GM18499 (cell line): ENCODE results near the gene NUCB2.
"Not testable (repeated sequence)": the region's sequence is repeated elsewhere in the genome, so short reads cannot be mapped to it uniquely, and the experiment has no call there.

Source experiments
- ATAC-seq: cut with Tn5 transposase; IDR thresholded peaks from one replicate; pipeline ENCODE4 v1.9.1; 2021; ENCODE audit warnings: moderate number of reproducible peaks; ENCODE audit not compliant: insufficient read depth, unreplicated experiment

Gene NUCB2

DNA sequence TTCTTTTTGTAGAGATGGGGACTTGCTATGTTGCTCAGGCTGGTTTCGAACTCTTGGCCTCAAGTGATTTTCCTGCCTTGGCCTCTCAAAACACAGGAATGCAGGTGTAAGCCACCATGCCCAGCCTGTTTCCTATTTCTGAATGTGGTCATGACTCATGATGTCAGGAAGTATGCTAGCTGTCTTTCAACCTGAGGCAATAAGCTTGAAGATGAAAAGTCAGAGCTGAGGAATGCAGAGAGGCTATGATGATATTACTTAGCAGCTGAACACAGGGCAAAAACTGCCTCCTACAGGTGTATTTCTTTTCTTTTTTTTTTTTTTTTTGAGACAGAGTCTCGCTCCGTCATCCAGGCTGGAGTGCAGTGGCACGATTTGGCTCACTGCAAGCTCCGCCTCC is 9.0 kb upstream of the NUCB2 start:
- no peak for ATAC-seq

DNA sequence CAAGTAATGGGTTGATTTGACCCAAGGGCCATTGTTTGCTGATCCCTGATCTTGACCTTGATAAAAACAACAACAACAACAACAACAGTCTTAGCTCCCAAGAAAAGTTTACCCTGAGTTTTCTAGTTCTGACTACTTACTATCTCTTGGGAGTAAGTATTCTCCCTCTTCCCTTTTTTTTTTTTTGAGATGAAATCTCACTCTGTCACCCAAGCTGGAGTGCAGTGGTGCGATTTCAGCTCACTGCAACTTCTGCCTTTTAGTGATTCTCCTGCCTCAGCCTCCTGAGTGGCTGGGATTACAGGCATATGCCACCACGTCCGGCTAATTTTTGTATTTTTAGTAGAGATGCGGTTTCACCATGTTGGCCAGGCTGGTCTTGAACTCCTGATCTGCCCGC is 8.0 kb upstream of the NUCB2 start:
- ATAC-seq = not testable (repeated sequence)

DNA sequence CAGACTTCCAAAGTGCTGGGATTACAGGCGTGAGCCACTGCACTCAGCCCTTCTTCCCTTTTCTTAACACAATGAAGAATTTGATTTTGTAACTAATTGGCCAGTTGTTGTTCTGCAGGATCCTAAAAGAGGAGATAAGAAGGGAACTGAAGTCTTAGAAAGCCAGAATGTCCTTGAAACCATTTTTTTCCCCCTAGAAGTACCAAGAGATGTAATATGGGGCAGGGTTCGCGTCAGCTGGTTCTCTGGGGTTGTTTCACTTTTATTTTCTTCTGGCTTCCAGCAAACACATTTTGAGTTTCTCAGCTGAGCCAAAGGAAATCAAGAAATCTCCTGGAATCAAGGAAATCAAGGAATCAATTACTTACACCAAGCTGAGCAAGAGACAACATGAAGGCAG is 7.6 kb upstream of the NUCB2 start:
- ATAC-seq = no peak

DNA sequence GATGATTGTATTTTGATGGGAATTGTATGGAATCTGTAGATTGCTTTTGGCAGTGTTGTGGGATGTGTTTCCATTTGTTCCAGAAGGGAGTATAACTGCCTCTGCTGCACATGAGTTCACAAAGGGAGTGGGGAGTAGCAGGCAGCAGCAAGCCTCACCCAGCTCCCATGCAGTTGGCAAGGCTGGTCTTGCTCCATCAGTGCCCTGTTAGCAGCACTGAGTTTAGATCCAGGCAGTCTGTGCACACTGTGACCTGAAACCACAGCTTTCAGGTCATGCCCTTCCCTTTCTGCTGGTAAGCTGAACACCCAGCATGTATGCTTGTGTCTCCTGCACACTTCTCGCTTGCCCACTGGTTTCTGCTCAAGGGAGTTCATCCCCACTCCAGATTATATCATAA is 3.7 kb upstream of the NUCB2 start:
- ATAC-seq = no peak

DNA sequence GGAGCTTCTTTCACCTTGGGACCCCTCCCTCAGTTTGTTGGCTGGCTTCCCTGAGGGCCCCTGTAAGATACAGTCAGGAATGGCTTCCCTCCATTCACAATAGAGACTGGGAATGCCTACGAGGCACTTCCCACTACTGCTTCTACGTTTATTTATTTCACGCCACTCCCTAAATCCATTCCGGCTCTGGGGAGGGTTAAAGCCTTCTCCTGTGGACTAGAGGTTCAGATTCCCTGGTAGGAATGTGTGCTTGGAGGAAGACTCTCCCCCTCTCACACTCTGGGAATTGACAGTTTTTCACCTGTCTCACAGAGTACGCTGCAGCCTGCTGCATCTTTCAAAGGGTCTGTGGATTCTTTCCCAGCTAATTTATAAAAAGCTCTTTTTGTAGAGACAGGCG is 3.3 kb upstream of the NUCB2 start:
- no peak for ATAC-seq

DNA sequence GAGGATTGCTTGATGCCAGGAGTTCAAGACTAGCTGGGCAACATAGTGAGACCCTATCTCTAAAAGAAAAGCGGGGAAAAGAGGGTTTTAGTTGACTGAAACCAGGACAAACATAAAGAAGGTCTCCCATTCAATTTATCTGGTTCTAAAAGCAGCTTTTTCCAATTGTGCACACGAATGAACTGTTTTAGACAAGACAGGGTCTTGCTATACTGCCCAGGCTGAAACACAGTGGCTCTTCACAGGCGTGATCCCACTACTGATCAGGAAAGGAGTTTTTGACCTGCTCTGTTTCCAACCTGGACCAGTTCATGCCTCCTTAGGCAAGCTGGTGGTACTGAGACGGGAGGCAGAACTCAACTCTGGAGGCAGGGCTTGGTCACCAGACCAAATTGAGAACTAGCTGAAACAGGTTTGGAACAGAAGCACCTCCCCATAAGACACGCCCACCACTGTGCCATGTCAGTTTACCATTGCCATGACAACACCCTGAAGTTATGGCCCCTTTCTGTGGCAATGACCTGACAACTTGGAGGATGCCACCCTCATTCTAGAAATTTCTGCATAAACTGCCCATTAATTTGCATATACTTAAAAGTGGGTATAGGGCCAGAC is 2.8 kb upstream of the NUCB2 start:
- ATAC-seq = no peak

DNA sequence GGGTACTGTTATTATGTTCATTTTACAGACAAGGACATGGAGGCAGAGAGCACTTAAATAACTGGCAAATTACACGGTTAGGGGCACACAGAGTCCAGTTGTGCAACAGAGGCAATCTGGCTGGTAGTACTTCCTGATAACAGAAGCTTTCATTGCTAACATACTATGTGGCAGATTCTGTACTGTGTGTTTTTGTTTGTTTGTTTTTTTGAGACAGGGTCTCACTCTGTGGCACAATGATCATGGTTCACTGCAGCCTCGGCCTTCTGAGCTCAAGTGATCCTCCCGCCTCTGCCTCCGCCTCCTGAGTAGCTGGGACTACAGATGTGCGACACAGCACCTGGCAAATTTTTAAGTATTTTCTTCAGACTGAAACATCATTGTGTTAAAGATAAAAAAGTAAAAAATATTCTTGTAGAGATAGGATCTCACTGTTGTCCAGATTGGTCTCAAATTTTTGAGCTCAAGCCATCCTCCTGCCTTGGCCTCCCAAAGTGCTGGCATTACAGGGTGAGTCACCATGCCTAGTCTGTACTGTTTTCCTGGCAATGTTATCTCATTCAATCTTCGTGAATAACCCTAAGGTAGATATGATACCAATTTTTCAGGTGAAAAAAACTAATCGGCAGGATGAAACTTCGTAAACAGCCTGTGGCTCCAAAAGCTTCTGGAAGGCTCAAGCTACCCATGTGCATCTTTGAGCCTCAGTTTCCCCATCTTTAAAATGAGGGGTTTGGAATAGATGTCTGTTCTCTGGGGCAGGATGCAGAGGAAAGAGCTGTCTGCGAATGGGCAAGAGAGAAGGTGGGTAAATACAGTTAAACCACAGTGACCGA is 921 bp upstream of the NUCB2 start:
- ATAC-seq = no peak

DNA sequence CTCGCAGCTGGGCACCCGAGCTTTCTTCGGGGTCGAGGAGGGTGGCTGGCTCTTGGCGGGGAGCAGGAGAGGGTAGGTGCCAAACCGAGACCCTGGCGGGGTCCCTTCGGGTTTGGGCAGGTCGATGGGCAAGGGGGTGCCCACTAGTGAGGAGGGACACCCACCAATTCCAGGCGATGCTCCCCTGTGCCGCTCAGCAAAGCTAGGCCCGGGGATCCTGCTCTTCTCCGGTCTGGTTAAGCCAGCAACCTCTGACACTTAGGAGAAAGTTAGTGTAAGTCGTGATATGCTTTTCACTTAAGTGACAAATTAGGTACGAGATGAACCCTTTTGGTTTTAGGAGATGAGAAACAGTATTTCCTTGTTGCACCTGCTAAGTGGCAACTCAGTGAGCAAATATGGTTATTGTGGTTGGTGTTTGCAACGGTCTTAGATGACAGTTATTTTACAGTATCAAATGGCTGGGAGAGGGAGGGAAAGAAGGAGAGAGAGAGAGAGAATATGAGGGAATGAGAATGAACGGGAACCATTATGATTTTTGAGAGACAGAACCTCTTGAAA is 565 bp downstream of the NUCB2 start:
- peak; percentile 20 for ATAC-seq

DNA sequence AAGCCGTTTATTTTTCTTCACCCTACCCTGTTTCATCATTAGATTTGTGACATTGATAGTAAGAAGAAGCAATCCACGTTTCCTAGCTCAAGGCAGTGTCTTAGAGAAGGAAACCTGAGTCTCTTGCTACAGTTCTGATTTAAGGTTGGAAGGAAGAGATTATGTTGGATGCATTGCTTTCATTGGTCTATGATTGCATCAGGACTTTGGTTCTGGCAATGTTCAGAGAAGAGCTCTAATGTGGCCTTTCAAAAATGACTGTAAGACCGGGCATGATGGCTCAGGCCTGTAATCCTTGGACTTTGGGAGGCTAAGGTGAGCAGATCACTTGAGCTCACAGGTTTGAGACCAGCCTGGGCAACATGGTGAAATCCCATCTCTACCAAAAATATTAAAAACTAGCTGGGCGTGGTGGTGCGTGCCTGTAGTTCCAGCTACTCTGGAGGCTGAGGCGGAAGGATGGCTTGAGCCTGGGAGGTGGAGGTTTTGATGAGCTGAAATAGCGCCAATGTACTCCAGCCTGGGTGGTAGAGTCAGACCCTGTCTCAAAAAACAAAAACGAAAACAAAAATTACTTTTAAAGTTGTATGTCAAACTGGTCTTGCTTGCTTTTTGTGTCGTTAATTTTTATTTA is 4.1 kb downstream of the NUCB2 start:
- no peak for ATAC-seq

DNA sequence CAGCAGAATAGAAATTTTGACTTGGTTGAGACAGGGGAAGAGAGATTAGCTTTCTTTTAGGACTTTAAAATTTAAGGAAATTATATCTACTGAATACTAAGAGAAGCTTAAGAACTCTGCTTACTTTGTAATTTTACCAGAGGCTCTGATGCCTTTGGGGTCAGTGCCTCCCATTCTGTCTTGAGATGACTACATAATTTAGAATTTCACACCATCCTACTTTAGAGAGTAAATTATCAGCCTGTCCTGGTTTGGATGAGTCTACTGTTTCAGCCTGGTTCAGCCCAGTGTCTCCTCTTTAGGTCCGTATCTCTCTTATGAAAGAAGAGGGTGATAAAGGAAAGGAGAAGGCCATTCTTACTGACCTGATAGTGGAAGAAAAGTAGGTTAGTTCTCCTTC is 9.8 kb downstream of the NUCB2 start:
- ATAC-seq = no peak

DNA sequence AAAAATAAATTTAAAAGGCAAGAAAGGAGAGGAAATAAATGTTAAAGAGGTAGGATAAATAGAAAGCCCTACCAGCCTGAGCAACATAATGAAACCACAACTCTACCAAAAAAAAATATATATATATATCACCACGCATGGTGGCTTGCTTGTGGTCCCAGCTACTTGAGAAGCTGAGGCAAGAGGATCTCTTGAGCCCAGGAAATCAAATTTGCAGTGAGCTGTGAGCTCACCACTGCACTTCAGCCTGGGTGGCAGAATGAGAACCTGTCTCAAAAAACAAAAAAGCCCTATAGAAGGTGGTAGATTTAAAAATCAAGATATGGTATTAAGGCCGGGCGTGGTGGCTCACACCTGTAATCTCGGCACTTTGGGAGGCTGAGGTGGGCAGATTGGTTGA is 10.5 kb downstream of the NUCB2 start:
- ATAC-seq = no peak

DNA sequence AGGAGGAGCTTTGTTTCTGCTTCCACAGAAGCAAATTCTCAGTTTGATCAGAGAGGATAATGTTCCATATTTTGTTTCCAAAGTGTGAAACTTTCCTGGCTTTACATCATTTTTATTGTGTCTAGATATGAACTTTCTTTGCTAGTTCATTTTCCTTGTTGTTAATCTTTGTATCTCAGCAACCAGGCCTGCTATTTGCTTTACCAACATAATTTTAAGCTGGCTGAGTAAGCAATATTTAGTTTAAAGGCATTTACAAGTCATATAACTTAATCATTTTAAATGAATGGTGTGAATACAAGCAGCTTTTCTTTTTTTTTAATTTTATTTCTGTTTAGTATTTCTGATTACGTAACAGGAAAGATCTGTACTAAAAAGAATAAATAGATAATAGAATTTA is 15.2 kb downstream of the NUCB2 start:
- no peak for ATAC-seq

DNA sequence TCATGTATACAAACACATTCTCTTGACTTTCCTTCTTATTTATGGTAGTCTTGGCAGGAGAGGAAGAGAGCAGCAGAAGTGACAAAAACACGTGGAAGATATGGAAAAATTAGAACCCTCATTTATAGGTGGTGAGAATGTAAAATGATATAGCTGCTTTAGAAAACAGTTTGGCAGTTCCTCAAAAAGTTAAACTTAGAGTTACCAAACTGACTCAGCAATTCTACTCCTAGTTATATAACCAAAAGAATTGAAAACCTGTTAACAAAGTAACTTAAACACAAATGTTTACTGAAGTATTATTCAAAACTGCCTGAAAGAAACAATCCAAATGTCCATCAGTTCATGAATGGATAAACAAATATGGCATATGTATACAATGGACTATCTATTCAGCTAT is 16.8 kb downstream of the NUCB2 start:
- ATAC-seq = no peak

DNA sequence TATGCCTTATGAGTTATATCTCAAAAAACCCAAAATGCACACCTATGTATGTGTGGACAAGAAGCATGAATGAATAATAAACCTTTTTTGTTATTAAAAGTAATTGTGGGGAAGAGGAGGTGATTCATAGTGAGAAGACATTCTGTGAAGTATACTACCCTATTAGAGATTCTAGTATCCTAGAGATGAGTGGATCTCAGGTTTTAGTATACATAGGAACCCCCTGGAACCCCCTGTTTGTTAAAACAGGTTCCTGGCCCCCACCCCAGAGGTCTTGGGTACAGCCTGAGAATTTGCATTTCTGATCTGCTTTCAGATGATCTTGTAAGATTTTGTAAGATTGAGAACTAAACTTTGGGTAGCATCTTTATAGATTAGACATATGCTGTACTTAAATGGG is 17.5 kb downstream of the NUCB2 start:
- ATAC-seq = no peak

DNA sequence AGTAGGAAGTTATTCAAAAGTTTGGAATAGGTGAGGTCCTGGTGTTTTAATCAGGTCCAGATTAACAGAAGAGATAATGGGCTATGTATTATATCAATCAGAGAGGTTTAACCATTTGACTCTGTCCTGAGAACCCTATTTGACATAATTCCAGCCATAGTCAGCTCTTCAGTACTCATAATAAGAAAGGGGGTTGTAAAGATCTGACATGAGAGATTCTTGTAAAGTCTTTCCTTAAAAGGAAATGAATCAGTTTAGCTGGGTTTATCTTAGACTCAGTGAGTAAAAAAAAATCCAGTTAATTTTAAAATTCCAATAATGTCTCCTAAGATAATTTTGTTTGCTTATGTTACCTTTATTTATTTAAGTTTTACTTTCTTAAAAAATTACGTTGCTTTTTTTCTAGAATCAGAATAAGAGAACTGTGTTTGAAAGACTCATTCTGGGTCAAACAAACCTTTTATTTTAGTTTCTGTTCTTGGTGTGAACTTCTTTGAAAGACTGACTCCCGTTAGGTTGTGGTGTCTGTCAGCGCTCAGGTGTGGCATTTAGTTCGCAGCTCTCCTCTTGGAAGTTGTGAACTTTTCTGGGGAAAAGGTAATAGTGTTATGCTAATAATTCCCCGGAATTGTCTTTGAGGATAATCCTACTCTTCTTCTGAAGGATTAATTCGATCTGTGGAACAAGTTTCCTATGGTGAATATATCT is 20.5 kb downstream of the NUCB2 start:
- ATAC-seq = no peak

DNA sequence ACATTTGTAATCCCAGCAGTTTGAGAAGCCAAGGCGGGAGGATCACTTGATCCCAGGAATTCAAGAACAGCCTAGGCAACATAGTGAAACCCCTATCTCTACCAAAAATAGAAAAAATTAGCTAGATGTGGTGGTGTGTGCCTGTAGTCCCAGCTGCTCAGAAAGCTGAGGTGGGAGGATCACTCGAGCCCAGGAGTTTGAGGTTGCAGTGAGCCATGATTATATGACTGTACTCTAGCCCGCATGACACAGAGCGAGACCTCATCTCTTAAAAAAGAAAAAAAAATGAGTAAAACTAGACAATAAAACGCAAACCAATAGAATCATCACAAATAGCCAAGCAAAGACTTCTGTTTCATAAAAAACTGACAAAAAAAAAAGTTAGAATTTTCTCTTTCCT is 21.8 kb downstream of the NUCB2 start:
- ATAC-seq = peak; percentile 68

DNA sequence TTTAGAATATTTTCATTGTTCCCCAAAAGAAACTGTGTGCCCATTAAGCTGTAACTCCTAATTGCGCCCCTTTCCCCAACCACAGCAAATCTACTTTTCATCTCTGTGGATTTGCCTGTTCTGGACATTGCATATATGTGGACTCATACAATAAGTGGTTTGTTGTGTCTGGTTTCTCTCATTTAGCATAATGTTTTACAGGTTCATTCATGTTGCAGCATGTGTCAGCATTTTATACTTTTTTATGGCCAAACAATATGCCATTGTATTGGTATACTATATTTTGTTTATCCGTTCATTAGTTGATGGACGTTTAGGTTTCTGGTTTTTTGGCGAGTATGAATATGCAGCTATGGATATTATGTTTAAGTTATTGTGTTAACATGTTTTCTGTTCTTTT is 23.8 kb downstream of the NUCB2 start:
- no peak for ATAC-seq

DNA sequence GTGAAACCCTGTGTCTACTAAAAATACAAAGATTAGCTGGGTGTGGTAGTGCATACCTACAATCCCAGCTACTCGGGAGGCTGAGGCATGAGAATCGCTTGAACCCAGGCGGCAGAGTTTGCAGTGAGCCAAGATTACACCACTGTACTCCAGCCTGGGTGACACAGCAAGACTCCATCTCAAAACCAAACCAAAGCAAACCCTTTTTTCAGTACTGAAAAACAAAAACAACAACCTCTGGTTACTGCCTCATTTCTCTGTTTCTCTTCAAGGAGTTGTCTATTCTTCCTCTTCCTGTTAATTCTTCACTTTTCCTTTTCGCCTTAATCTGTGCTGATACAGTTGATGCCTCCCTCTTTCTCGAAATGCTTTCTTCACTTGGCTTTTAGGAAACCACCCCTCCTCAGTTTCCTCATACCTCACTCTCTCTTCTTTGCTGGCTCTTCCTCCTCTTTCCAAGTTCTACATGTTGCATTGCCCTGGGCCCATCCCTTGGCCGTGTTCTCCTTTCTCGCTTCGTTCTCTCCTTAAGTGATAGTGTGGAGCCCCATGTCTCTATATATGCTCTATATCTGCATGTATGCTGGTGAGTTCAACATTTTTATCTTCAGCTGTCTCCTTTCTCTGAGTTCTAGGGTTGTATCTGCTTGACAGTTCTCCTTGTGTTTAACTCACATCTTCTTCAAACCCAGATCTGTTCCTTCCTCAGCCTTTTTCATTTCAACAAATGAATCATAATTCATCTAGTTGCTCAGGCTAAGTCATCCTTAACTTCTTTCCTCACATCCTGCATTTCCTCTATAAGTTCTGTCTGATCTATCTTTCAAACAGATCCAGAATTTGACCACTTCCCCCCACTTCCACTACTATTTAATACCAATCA is 37.1 kb downstream of the NUCB2 start:
- no peak for ATAC-seq

DNA sequence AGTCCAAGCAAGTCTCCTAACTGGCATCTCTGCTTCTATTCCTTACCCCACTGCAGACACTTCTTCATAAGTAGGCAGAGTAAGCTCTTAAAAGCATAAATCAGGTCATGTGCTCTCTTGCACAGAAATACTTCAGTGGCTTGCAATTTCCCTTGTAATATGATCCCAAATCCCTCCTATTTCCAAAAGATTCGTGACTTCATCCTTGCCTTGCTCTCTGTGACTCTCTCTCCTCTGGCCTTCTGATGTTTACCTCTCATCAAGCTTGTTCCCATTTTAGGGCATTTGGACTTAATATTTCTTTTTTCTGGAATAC is 37.7 kb downstream of the NUCB2 start:
- no peak for ATAC-seq

DNA sequence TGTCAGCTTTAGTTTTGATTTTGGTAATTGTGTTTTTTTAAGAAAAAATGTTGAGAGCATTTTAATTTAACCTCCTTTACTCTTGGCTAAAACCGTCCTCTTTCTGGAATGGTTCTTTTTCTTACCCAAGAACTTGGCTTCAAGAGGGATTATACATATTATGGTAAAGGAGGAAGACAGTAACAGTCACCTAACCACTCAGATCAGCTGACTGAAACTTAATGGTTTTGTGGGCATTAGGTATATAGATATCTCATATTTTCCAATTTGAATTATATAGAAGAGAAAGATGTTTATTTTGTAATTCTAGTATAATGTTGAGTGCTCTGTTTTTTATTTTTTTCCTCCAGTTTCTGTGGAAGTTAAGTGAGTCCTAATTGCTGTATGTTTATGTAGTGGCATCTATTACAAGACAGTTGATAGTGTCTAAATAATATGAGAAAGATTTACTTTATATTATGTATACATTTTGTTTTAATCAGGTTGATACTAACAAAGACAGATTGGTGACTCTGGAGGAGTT is 38.4 kb downstream of the NUCB2 start:
- ATAC-seq = no peak
